Spleen (tissue), 7 donors: ENCODE measurements around the gene TPRX1.

Experiments
- CTCF ChIP-seq, 11 experiments: fragments of 200-600 bp in 7 of 11; fragments of 450-650 bp in 4 of 11; sonication (generic) in 4 of 11; IDR thresholded peaks in 8 of 11; conservative IDR thresholded peaks in 3 of 11; 1 replicate in 7 of 11; 2 replicates in 4 of 11; pipeline versions ENCODE4 v1.4.0 to v1.8.0; 2016 to 2021; ENCODE audit warnings: antibody characterized with exemption in 11 of 11, inconsistent platforms in 4 of 11, mild to moderate bottlenecking in 1 of 11
- POLR2AphosphoS5 ChIP-seq, 3 donors: sonication (generic); formaldehyde crosslinking; IDR thresholded peaks; one replicate each; pipeline ENCODE4 v1.5.1; 2017; ENCODE audit warnings: antibody characterized with exemption in 3 of 3
- donor health status: DM: no; HTN: no; CAD: no; lungs with moderate emphysema.
- donor health status: DM: no; HTN: no; CAD: no.
- donor health status: DM: no; HTN: no; CAD: no.

- TF ChIP-seq CTCF (IDR thresholded peaks at IDR 0.05 in 8 of 11, conservative IDR thresholded peaks at IDR 0.05 in 3 of 11) (no peak), POLR2AphosphoS5 (IDR thresholded peaks at IDR 0.05) (no peak)
These were observed 7.6 kb downstream of the TPRX1 start for GRCh38 chr19:47796785-47797184.
